ENCODE results near the gene SEPHS2.
"Not testable (repeated sequence)": the region's sequence is repeated elsewhere in the genome, so short reads cannot be mapped to it uniquely, and the experiment has no call there.

GRCh38 chr16:30396627-30397026 is 49.0 kb downstream of the SEPHS2 start:
- TF ChIP-seq, protein P1, sequence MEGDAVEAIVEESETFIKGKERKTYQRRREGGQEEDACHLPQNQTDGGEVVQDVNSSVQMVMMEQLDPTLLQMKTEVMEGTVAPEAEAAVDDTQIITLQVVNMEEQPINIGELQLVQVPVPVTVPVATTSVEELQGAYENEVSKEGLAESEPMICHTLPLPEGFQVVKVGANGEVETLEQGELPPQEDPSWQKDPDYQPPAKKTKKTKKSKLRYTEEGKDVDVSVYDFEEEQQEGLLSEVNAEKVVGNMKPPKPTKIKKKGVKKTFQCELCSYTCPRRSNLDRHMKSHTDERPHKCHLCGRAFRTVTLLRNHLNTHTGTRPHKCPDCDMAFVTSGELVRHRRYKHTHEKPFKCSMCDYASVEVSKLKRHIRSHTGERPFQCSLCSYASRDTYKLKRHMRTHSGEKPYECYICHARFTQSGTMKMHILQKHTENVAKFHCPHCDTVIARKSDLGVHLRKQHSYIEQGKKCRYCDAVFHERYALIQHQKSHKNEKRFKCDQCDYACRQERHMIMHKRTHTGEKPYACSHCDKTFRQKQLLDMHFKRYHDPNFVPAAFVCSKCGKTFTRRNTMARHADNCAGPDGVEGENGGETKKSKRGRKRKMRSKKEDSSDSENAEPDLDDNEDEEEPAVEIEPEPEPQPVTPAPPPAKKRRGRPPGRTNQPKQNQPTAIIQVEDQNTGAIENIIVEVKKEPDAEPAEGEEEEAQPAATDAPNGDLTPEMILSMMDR (IDR thresholded peaks at IDR 0.05; ENCODE audit: insufficient read depth, low read length): not testable (repeated sequence)
- not testable (repeated sequence) for TF ChIP-seq POLR2AphosphoS5 (IDR thresholded peaks at IDR 0.05; ENCODE audit: low read depth); SPI1 (IDR thresholded peaks at IDR 0.05; ENCODE audit: borderline replicate concordance, low read depth)

Measured in HL-60 (cell line).